ENCODE results near the gene NAPA. TPM values are rescaled to one million over a fixed set of nuclear protein-coding genes. Genes with fewer than 3 reads are reported as not detected.

NAPA gene
- total and polyA plus RNA-seq, 2 experiments from 2014 or later, result 62.5 to 173 TPM

- no peak overlapping the region for H3K27ac ChIP-seq
Observed at GRCh38 chr19:47492571-47493377, 22.1 kb downstream of the NAPA start.

GRCh38 chr19:47492137-47492533 lies 22.7 kb downstream of the NAPA start:
- H3K4me1 ChIP-seq (ENCODE audit: low read depth), result no peaks in the 10 kb centered on the region
- no peak overlapping the region for H3K27ac ChIP-seq
- H3K36me3 ChIP-seq, result peaks cover 2% of the 10 kb centered on the region
- H3K4me3 ChIP-seq, result no peak overlapping the region
- no peaks in the 10 kb centered on the region for H3K9me3 ChIP-seq (ENCODE audit: low read depth)
- DNase-seq (ENCODE audit: low read depth in 1 of 2, low spot score in 1 of 2), result no peak
- no peaks in the 10 kb centered on the region for H3K27me3 ChIP-seq
- TF ChIP-seq CTCF (IDR thresholded peaks at IDR 0.05; ENCODE audit: low read depth, low read length), result no peak

More at GRCh38 chr19:47492571-47493377, 22.1 kb downstream of the NAPA start:
- no peak for TF ChIP-seq CTCF (IDR thresholded peaks at IDR 0.05; ENCODE audit: low read depth, low read length)
- H3K4me1 ChIP-seq (ENCODE audit: low read depth), result peaks cover 5% of the 10 kb centered on the region
- peaks cover 2% of the 10 kb centered on the region for H3K36me3 ChIP-seq
- no peaks in the 10 kb centered on the region for H3K27me3 ChIP-seq
- H3K4me3 ChIP-seq, result no peak overlapping the region
- no peaks in the 10 kb centered on the region for H3K9me3 ChIP-seq (ENCODE audit: low read depth)
- no peak for DNase-seq (ENCODE audit: low read depth in 1 of 2, low spot score in 1 of 2)

GRCh38 chr19:47491358-47492136 lies 23.3 kb downstream of the NAPA start:
- peaks cover 2% of the 10 kb centered on the region for H3K36me3 ChIP-seq
- TF ChIP-seq CTCF (IDR thresholded peaks at IDR 0.05; ENCODE audit: low read depth, low read length), result no peak
- no peak for DNase-seq (ENCODE audit: low read depth in 1 of 2, low spot score in 1 of 2)

GRCh38 chr19:47490847-47491246 lies 24.0 kb downstream of the NAPA start:
- H3K4me1 ChIP-seq (ENCODE audit: low read depth), result no peaks in the 10 kb centered on the region
- no peaks in the 10 kb centered on the region for H3K27me3 ChIP-seq
- H3K4me3 ChIP-seq, result no peak overlapping the region
- H3K27ac ChIP-seq, result peak overlapping the region; percentile 23
- no peak for DNase-seq (ENCODE audit: low read depth in 1 of 2, low spot score in 1 of 2)
- peaks cover 2% of the 10 kb centered on the region for H3K36me3 ChIP-seq
- TF ChIP-seq CTCF (IDR thresholded peaks at IDR 0.05; ENCODE audit: low read depth, low read length), result no peak
- H3K9me3 ChIP-seq (ENCODE audit: low read depth), result no peaks in the 10 kb centered on the region

More at GRCh38 chr19:47491358-47492136, 23.3 kb downstream of the NAPA start:
- no peaks in the 10 kb centered on the region for H3K27me3 ChIP-seq
- no peaks in the 10 kb centered on the region for H3K4me1 ChIP-seq (ENCODE audit: low read depth)
- no peak overlapping the region for H3K27ac ChIP-seq
- no peak overlapping the region for H3K4me3 ChIP-seq
- no peaks in the 10 kb centered on the region for H3K9me3 ChIP-seq (ENCODE audit: low read depth)

- no peak for DNase-seq (ENCODE audit: low read depth in 1 of 2, low spot score in 1 of 2)
- Histone ChIP-seq H3K36me3 (peaks cover 2% of the 10 kb centered on the region), H3K9me3 (ENCODE audit: low read depth) (no peaks in the 10 kb centered on the region), H3K4me1 (ENCODE audit: low read depth) (no peaks in the 10 kb centered on the region), H3K4me3 (no peak overlapping the region), H3K27ac (no peak overlapping the region), H3K27me3 (no peaks in the 10 kb centered on the region)
- TF ChIP-seq CTCF (IDR thresholded peaks at IDR 0.05; ENCODE audit: low read depth, low read length), result no peak
Observed at GRCh38 chr19:47490031-47490430, 24.8 kb downstream of the NAPA start.

Measured in cardiac muscle cell (in vitro differentiated cells and primary cell).